Type B pancreatic cell (in vitro differentiated cells): ENCODE measurements around the gene BORCS8. TPM values are rescaled to one million over a fixed set of nuclear protein-coding genes. Genes with fewer than 3 reads are reported as not detected.
A peak's percentile ranks its signal among the peaks of the same experiment; 100 is the strongest.

ENCODE experiments used
- DNase-seq: peaks from one replicate; pipeline ENCODE4 v3.0.0; 2021; ENCODE audit warnings: mixed read lengths; ENCODE audit not compliant: unreplicated experiment; ENCODE audit errors: extremely low spot score
- H3K27ac Mint-ChIP-seq: 2 replicates; pipeline ENCODE4 v1.8.0; 2021; ENCODE audit warnings: mild to moderate bottlenecking, mixed read lengths
- H3K27me3 Mint-ChIP-seq: 2 replicates; pipeline ENCODE4 v1.8.0; 2021; ENCODE audit warnings: mixed read lengths
- H3K36me3 Mint-ChIP-seq: 2 replicates; pipeline ENCODE4 v1.8.0; 2021; ENCODE audit warnings: mixed read lengths
- H3K4me1 Mint-ChIP-seq: one replicate; pipeline ENCODE4 v1.8.0; 2021; ENCODE audit warnings: mixed read lengths; ENCODE audit not compliant: unreplicated experiment
- H3K4me3 Mint-ChIP-seq: 2 replicates; pipeline ENCODE4 v1.8.0; 2021; ENCODE audit warnings: mild to moderate bottlenecking, mixed read lengths
- H3K9me3 Mint-ChIP-seq: 2 replicates; pipeline ENCODE4 v1.8.0; 2021; ENCODE audit warnings: mixed read lengths
- CTCF ChIP-seq: fragments of 200-600 bp; sonication (generic); conservative IDR thresholded peaks from 2 replicates; pipeline ENCODE4 v1.5.0; 2021; ENCODE audit warnings: antibody characterized with exemption, mild to moderate bottlenecking
- long read RNA-seq: library from polyadenylated mRNA; unstranded; transcript quantifications from one replicate; pipeline ENCODE4 v2.0.0, GENCODE V29; 2020
- total RNA-seq: library from RNA; stranded (reverse); gene quantifications from 2 replicates; pipeline ENCODE4 v1.2.1, GENCODE V29; 2021; ENCODE audit warnings: low replicate concordance

BORCS8 gene
- total RNA-seq, result 28.8 and 29.1 TPM in 2 replicates
- long read RNA-seq, transcript BORCS8-202 (6 exons, 1,429 nt), result major isoform, 5 of 6 reads
- long read RNA-seq, partial matches to known transcripts, result 0 of 6 reads
- long read RNA-seq, other reads (novel, unspliced or antisense), result 0 of 6 reads

GRCh38 chr19:19192078-19192882 is at the start of gene BORCS8, which contains the start of gene RFXANK:
Gene BORCS8 (minus strand): TSS chr19:19192152. CDS start chr19:19192117, 35 bp downstream.
Gene RFXANK (plus strand): TSS chr19:19192258. CDS start chr19:19193947, 1,689 bp downstream.
- no peak for TF ChIP-seq CTCF
- Mint-ChIP-seq H3K9me3 (no peaks in the 10 kb centered on the region), H3K27ac (peak within 1 kb of the TSS; percentile 99), H3K4me1 (peaks cover 10% of the 10 kb centered on the region), H3K4me3 (peak within 1 kb of the TSS; percentile 98), H3K36me3 (peaks cover 4% of the 10 kb centered on the region), H3K27me3 (no peaks in the 10 kb centered on the region)
- DNase-seq, result peak; percentile 98

- no peaks in the 10 kb centered on the region for H3K36me3 Mint-ChIP-seq
- H3K27me3 Mint-ChIP-seq, result peaks cover 16% of the 10 kb centered on the region
- no peaks in the 10 kb centered on the region for H3K4me1 Mint-ChIP-seq
- H3K9me3 Mint-ChIP-seq, result no peaks in the 10 kb centered on the region
- H3K27ac Mint-ChIP-seq, result no peak overlapping the region
- H3K4me3 Mint-ChIP-seq, result no peak overlapping the region
- no peak for TF ChIP-seq CTCF
- DNase-seq, result no peak
These were observed 48.5 kb upstream of the BORCS8 start for GRCh38 chr19:19240476-19240875.

GRCh38 chr19:19239675-19240074 is 47.7 kb upstream of the BORCS8 start:
- no peak for DNase-seq
- TF ChIP-seq CTCF, result no peak
- Mint-ChIP-seq H3K4me1 (no peaks in the 10 kb centered on the region), H3K4me3 (no peak overlapping the region), H3K27ac (no peak overlapping the region), H3K9me3 (no peaks in the 10 kb centered on the region), H3K27me3 (peaks cover 16% of the 10 kb centered on the region), H3K36me3 (no peaks in the 10 kb centered on the region)

GRCh38 chr19:19238126-19238894 is 46.4 kb upstream of the BORCS8 start:
- Mint-ChIP-seq H3K9me3 (no peaks in the 10 kb centered on the region), H3K4me3 (no peak overlapping the region)

GRCh38 chr19:19236173-19236572 is 44.2 kb upstream of the BORCS8 start:
- no peak for DNase-seq
- Mint-ChIP-seq H3K27ac (no peak overlapping the region), H3K36me3 (no peaks in the 10 kb centered on the region), H3K4me1 (no peaks in the 10 kb centered on the region), H3K9me3 (no peaks in the 10 kb centered on the region), H3K27me3 (peaks cover 22% of the 10 kb centered on the region), H3K4me3 (no peak overlapping the region)
- TF ChIP-seq CTCF, result no peak

More at GRCh38 chr19:19238126-19238894, 46.4 kb upstream of the BORCS8 start:
- Mint-ChIP-seq H3K36me3 (no peaks in the 10 kb centered on the region), H3K27ac (no peak overlapping the region), H3K4me1 (no peaks in the 10 kb centered on the region), H3K27me3 (peaks cover 16% of the 10 kb centered on the region)
- no peak for TF ChIP-seq CTCF
- DNase-seq, result no peak
